Left renal pelvis (tissue), 4 donors: Measurements from ENCODE around the gene PCDHGA3. TPM values are rescaled to one million over a fixed set of nuclear protein-coding genes. Genes with fewer than 3 reads are reported as not detected.
"Not testable (repeated sequence)": the region's sequence is repeated elsewhere in the genome, so short reads cannot be mapped to it uniquely, and the experiment has no call there.

ENCODE experiments used
- DNase-seq, 4 donors: peaks; one replicate each; pipeline ENCODE4 v3.0.0-alpha.2; 2013; ENCODE audit warnings: low read depth in 4 of 4, low spot score in 3 of 4
- polyA plus RNA-seq, 4 donors: library from polyadenylated mRNA; unstranded; fragments of 120-200 nt; gene quantifications; one replicate each; pipeline ENCODE4 v1.2.1, GENCODE V29; 2013; ENCODE audit not compliant: insufficient read length in 4 of 4

Gene PCDHGA3
- polyA plus RNA-seq, 4 donors: 2.3 to 6.2 (median 3.8) TPM

- no peak for DNase-seq
Observed at GRCh38 chr5:141345327-141345726, 1.7 kb downstream of the PCDHGA3 start.

- not testable (repeated sequence) for DNase-seq
Observed at GRCh38 chr5:141346017-141346416, 2.4 kb downstream of the PCDHGA3 start.

GRCh38 chr5:141349917-141350619 lies 6.4 kb downstream of the PCDHGA3 start, which contains the start of gene PCDHGB1:
TSS of gene PCDHGB1 (plus strand) at chr5:141350099. CDS start at chr5:141350261, 162 bp downstream.
- no peak for DNase-seq

- DNase-seq: no peak
Observed at GRCh38 chr5:141351591-141351990, 8.0 kb downstream of the PCDHGA3 start.

GRCh38 chr5:141354900-141355469 lies 11.4 kb downstream of the PCDHGA3 start, which contains the start of gene PCDHGA4:
TSS of gene PCDHGA4 (plus strand) at chr5:141355021. CDS start at chr5:141355108, 87 bp downstream.
- no peak for DNase-seq

- DNase-seq: no peak
Observed at GRCh38 chr5:141355641-141356040, 12.0 kb downstream of the PCDHGA3 start.

- no peak for DNase-seq
Observed at GRCh38 chr5:141356133-141356532, 12.5 kb downstream of the PCDHGA3 start.

- no peak for DNase-seq
Observed at GRCh38 chr5:141356950-141357349, 13.3 kb downstream of the PCDHGA3 start.

- DNase-seq: no peak
Observed at GRCh38 chr5:141359790-141360426, 16.3 kb downstream of the PCDHGA3 start, which contains the start of gene PCDHGB2. TSS of gene PCDHGB2 (plus strand) at chr5:141359994. CDS start at chr5:141360136, 142 bp downstream.

- no peak for DNase-seq
Observed at GRCh38 chr5:141360685-141361084, 17.1 kb downstream of the PCDHGA3 start.

- no peak for DNase-seq
Observed at GRCh38 chr5:141362719-141363118, 19.1 kb downstream of the PCDHGA3 start.

- DNase-seq: no peak
Observed at GRCh38 chr5:141363952-141364660, 20.5 kb downstream of the PCDHGA3 start, which contains the start of gene PCDHGA5. TSS of gene PCDHGA5 (plus strand) at chr5:141364162. CDS start at chr5:141364331, 169 bp downstream.

- no peak for DNase-seq
Observed at GRCh38 chr5:141366016-141366896, 22.6 kb downstream of the PCDHGA3 start.

GRCh38 chr5:141369994-141370848 lies 26.6 kb downstream of the PCDHGA3 start, which contains the start of gene PCDHGB3:
TSS of gene PCDHGB3 (plus strand) at chr5:141370242. CDS start at chr5:141370395, 153 bp downstream.
- no peak for DNase-seq

GRCh38 chr5:141371572-141372475 lies 28.2 kb downstream of the PCDHGA3 start:
- no peak for DNase-seq

GRCh38 chr5:141373673-141374317 lies 30.2 kb downstream of the PCDHGA3 start, which contains the start of gene PCDHGA6:
TSS of gene PCDHGA6 (plus strand) at chr5:141373891. CDS start at chr5:141374084, 193 bp downstream.
- no peak for DNase-seq

GRCh38 chr5:141374627-141375026 lies 31.0 kb downstream of the PCDHGA3 start:
- DNase-seq: no peak
